Right renal cortex interstitium (tissue), 3 donors: ENCODE data around the gene KIF11. TPM values are rescaled to one million over a fixed set of nuclear protein-coding genes. Genes with fewer than 3 reads are reported as not detected.
"Not testable (repeated sequence)": the region's sequence is repeated elsewhere in the genome, so short reads cannot be mapped to it uniquely, and the experiment has no call there.

Source experiments
- DNase-seq, 3 donors: peaks; one replicate each; pipeline ENCODE4 v3.0.0-alpha.2; 2013; ENCODE audit warnings: low read depth in 3 of 3, low spot score in 2 of 3
- polyA plus RNA-seq, 3 donors: library from polyadenylated mRNA; unstranded; fragments of 120-200 nt; gene quantifications; one replicate each; pipeline ENCODE4 v1.2.1, GENCODE V29; 2013; ENCODE audit not compliant: insufficient read length in 3 of 3

The KIF11 gene
- polyA plus RNA-seq, 3 donors: 31.8 to 36.9 (median 35.1) TPM

DNA sequence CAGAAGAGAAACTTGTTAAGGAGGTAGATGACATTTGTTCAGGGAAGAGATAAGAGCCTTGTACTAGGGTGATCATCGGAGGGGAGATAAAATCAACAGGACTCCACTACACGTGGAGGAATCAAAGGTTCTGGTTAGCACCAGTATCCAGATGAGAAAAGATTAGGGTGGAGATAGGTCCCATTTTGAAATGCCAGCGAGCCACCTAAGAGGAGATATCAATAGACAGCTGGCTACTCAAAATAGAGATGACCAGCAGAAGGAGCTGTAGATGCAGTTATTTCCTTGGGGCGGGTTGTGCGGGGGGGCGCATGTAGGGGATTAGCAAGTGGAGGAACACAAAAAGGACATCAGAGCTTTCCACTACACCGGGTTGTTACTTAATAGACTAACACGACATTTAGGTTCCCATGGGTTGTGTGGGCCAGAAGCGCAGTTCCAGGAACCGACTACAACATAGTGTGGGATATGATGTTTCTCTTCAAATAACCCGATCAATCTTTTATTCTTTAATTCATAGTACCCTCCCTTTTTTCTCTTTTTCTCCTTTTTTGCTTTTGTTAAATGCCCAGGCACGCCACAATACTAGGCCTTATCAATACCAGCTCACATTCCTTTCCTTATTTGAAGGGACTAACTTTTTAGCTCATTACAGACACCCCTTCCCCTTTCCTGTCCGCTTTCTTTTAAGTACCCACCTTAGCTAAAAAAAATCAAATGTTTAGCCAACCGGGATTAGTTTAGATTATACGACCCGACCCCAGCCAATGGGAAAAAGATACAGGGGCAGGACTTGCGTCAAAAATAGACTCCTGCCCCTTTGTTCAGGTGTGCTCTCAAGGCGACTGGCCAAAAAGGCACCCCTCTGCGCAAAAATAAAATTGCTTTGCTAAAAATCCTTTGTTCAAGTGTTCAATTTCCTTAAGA lies 2.0 kb upstream of the KIF11 start:
- DNase-seq: peak in 1 of 3 donors; percentile 10

GRCh38 chr10:92591550-92592022 lies 1.3 kb upstream of the KIF11 start:
- peak in 2 of 3 donors; percentile 67 to 78 for DNase-seq

GRCh38 chr10:92593619-92594588 lies 974 bp downstream of the KIF11 start:
- DNase-seq: peak in 1 of 3 donors; percentile 19

DNA sequence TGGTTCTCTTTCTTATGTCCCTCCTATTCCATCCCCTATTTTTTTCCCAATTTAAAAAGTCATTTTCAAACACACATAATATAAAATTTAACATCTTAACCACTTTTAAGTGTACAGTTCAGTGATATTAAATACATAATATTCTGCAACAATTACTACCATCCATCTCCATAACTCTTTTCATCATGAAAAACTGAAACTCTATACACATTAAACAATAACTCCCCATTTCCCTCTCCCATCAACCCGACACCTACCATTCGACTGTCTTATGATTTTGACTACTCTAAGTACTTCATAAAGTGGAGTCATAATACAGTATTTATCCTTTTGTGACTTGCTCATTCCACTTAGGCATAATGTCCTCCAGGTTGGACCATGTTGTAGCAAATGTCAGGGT lies 2.6 kb downstream of the KIF11 start:
- no peak for DNase-seq

DNA sequence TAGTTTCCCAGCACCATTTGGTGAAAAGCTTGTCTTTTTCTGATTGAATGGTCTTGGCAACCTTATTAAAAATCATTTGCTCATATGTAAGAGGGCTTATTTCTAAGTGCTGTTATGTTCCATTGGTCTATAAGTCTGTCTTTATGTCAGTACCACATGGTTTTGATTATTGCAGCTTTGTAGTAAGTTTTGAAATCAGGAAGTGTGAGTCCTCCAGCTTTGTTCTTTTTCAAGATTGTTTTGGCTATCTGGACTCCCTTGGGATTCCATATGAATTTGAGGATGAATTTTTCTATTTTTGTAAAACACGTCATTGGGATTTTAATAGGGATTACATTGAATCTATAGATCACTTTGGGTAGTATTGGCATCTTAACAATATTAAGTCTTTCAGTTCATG lies 5.4 kb downstream of the KIF11 start:
- no peak for DNase-seq

GRCh38 chr10:92604841-92605240 lies 11.9 kb downstream of the KIF11 start:
- no peak for DNase-seq

DNA sequence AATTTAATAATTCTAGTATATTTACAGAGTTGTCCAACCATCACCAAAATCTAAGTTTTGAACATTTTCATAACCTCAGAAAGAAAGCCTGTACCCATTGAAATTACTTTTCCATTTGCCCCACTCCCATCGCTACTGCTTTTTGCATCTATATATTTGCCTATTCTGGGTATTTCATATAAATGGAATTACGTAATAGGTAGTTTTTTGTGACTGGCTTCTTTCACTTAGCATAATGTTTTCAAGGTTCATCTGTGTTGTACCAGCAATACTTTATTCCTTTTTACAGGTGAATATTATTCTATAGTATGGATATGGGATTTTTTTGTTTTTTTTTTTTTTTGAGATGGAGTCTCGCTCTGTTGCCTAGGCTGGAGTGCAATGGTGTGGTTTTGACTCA lies 22.6 kb downstream of the KIF11 start:
- no peak for DNase-seq

DNA sequence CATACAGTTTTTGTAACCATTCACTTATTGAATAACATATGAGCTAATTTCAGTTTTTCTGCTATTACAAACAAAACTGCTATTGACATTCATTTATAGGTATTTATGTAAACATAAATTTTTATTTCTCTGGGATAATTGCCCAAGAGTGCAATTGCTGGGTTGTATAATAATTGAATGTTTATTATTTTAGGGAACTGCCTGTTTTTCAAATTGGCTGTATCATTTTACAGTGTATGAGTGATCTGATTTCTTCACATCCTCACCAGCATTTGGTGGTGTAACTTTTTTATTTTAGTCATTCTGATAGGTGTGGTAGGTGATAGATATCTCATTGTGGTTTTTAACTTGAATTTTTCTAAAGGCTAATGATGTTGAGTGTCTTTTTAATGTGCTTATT lies 26.4 kb downstream of the KIF11 start:
- no peak for DNase-seq

DNA sequence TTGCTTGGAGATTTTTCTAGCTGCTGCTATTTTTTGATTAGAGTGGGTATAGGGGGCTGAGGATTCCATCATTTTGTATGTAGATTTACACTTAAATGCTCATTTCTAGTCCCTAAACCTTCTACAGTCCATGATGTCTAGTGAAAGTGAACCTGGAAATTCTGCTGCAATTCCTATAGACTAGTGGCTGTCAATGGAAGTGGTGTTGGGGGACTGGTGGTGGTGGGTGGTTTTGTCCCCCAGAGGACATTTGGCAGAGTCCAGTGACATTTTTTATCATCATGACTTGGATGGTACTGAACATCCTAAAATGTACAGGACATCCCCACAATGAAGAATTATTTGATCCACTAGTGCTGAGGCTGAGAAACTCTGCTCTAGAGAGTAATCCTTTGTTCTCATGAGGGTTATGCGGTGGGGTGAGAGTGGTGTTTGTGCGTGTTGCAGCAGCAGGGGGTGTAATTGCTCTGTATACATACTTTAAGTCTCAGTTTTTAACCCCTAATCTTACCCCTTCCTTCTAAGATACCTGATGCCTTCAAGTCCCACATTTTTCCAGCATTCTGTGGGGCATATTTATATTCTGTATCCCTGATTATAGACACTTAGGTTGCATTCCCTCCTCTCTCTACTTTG lies 35.0 kb downstream of the KIF11 start:
- no peak for DNase-seq

- no peak for DNase-seq
Measured at GRCh38 chr10:92629945-92630344, 37.0 kb downstream of the KIF11 start.

GRCh38 chr10:92638037-92638436 lies 45.1 kb downstream of the KIF11 start:
- no peak for DNase-seq

DNA sequence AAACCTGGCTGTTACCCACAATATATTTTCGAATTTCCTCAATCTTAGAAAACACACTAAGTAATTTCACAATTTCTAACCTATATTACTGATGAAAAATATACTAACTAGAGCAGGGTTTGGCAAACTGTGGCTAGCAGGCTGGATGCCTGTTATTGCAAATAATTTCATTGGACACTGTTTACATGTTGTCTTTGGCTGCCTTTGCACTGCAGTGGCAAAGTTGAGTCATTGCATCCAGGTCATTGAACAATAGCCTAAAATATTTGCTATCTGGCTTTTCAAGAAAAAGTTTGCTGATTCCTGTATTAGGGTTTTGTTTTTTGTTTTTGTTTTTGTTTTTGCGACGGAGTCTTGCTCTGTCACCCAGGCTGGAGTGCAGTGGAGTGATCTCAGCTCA lies 47.2 kb downstream of the KIF11 start:
- no peak for DNase-seq

- DNase-seq: no peak
Measured at GRCh38 chr10:92641492-92641891, 48.6 kb downstream of the KIF11 start.

DNA sequence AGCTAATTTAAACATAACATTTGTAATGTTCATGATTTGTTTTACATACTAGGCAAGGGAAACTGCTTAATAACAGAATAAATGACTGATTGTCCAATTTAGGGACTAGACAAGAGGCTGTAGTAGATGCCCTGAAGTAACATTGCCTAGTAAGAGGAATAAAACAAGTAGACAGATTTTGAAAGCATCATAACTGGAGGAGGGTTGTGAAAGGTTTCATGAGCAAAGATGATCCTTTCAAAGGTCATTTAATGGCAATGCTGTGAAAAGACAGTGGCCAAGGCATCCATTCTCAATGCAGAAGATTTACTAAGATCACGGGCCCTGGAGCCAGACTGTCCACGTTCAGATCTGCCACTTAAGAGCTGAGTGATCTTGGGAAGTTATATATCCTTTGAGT lies 52.0 kb downstream of the KIF11 start:
- DNase-seq: no peak

GRCh38 chr10:92650864-92651263 lies 57.9 kb downstream of the KIF11 start:
- DNase-seq: not testable (repeated sequence)

DNA sequence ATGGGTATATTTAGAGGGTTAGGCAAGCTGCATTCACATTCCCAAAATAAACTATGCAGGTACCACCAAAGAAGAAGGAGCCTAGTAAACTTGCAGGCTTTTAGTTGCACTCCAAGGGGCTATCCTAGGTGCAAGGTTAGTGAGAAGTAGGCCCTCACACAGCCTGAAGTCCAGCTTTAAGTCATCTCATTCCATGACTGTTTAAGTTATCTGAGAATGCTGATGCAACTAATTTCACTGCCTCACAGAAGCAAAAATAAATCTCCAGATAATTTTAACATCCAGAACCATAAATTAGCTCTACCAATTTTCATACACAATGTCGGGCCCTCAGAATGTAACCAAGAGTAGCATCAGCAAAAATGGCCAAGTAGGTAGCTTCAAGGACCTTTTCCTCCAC lies 62.5 kb downstream of the KIF11 start:
- DNase-seq: no peak

DNA sequence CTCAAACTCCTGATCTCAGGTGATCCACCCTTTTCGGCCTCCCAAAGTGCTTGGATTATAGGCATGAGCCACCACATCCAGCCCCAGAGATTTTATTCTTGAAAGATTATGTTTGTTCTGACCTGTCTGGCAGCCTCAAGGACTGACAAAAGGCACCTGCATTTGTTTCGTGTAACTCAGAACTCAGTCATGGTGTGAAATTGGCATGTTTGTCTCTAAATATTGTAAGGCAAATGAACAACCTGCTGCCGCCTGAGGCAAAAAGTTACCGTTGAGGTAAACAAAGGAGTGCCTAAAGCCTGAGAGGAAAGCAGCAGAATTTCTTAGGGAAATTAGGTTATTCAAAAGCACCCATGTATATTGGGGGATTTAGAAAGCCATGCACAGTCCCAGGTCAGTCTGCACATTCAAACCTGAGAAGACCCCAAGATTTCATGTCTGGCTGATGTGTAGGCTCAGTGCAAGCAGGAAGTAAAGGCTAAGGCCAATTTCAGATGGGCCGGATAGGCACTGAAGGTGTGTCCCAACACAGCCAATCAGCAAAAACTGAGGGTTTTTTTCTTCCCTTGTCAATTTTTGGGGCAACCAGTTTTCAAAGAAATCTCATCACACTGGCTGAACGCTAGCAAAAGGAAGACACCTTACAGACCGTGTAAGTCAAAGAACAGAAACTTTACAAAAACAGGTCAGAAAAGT lies 63.5 kb downstream of the KIF11 start:
- no peak for DNase-seq

GRCh38 chr10:92657024-92657423 lies 64.1 kb downstream of the KIF11 start:
- no peak for DNase-seq

GRCh38 chr10:92662848-92663247 lies 69.9 kb downstream of the KIF11 start:
- no peak for DNase-seq

- DNase-seq: no peak
Measured at GRCh38 chr10:92664322-92664721, 71.4 kb downstream of the KIF11 start.
